Fibroblast of villous mesenchyme (primary cell): ENCODE results near the gene STK16. TPM values are rescaled to one million over a fixed set of nuclear protein-coding genes. Genes with fewer than 3 reads are reported as not detected.

Experiments
- DNase-seq: peaks from one replicate; pipeline ENCODE4 v3.0.0-alpha.2; 2010; ENCODE audit warnings: low read depth
- H3K4me3 ChIP-seq: 2 replicates; pipeline ENCODE4 v1.5.1; 2011; ENCODE audit warnings: low read depth, mild to moderate bottlenecking, low read length
- total RNA-seq: library from RNA; depleted of rRNA; stranded (reverse); fragments of >200 nt; gene quantifications from 2 replicates; pipeline ENCODE4 v1.2.3, GENCODE V29; 2012
- TF ChIP-seq, protein P1 (sequence below): IDR thresholded peaks from 2 replicates; pipeline ENCODE4 v1.5.1; 2012; ENCODE audit warnings: low read depth, mild to moderate bottlenecking, low read length; ENCODE audit not compliant: insufficient read depth

STK16 gene
- total RNA-seq, 1 donor: 22.9 TPM

DNA sequence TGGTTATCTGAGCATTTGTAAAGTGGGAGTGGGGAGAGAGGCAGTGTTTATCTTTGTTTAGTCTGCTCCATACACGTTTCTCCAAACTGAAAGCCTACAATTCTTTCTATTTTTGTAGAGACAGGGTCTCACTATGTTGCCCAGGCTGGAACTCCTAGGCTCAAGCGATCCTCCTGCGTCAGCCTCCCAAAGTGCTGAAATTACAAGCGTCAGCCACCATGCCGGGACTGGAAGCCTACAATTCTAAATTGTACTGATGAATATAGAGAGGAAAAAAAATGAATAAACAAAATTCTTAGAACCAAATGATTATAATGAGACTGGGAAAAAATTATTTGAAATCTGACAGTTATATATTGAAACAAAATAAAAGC lies 40.1 kb upstream of the STK16 start:
- DNase-seq: no peak
- TF ChIP-seq, protein P1, sequence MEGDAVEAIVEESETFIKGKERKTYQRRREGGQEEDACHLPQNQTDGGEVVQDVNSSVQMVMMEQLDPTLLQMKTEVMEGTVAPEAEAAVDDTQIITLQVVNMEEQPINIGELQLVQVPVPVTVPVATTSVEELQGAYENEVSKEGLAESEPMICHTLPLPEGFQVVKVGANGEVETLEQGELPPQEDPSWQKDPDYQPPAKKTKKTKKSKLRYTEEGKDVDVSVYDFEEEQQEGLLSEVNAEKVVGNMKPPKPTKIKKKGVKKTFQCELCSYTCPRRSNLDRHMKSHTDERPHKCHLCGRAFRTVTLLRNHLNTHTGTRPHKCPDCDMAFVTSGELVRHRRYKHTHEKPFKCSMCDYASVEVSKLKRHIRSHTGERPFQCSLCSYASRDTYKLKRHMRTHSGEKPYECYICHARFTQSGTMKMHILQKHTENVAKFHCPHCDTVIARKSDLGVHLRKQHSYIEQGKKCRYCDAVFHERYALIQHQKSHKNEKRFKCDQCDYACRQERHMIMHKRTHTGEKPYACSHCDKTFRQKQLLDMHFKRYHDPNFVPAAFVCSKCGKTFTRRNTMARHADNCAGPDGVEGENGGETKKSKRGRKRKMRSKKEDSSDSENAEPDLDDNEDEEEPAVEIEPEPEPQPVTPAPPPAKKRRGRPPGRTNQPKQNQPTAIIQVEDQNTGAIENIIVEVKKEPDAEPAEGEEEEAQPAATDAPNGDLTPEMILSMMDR: no peak
- no peak overlapping the region for H3K4me3 ChIP-seq

DNA sequence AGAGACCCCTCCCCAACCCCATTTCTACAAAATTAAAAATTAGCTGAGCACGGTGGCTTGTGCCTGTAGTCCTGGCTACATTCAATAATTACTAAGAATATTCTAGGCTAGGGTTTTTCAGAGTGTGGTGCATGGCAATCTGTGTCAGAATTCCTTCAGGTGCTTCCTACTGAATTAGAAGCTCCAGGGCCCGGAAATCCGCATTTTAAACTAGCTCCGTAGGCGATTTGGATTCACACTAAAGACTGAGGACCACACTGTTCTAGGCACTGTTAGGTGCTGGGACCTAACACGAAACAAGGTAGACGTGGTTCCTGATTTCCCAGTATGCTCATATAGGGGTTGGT lies 39.3 kb upstream of the STK16 start:
- TF ChIP-seq, protein P1: no peak
- DNase-seq: no peak
- peak overlapping the region; percentile 78 for H3K4me3 ChIP-seq

DNA sequence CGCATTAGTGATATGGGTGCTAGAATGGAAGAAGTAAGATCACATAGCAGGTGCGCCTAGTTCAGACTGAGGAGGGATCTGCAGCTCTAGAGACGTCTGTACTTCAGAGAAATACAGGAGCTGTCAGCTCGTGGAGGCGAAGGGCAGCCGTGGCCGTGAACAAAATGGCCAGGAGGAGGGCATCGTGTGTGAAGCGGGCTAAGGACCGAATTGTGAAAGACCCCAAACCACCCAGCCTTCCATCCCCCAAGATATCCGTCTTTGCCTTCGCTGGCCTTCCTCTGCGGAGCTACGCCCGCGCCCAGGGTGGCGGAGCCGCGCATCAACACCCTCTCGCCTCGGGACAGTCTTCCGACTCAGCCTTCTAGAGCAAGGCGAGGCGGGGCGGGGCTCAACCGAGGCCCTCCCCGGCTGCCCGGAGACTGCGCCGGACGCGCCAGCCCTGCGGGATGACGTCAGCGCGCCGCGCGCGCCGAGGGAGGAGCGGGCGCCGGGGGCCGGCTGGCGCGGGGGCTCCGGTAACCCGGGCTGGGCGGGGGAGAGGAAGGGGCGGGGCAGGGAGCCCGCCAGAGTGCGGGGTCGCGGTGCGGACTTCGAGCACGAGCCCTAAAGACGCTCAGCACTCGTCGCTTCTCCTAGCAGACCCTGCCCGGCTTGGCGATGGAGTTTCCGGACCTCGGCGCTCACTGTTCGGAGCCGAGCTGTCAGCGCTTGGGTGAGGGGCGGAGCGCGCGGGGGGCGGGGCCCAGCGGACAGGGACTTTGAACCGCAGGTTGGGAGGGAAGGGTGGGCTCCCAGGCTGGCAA lies 38.7 kb upstream of the STK16 start, which contains the start of gene ZFAND2B:
Gene ZFAND2B (plus strand): TSS at position 455 of the 806 bp plus-strand sequence. CDS start 206 bp downstream, at position 661.
- DNase-seq: peak; percentile 93
- TF ChIP-seq, protein P1: no peak

DNA sequence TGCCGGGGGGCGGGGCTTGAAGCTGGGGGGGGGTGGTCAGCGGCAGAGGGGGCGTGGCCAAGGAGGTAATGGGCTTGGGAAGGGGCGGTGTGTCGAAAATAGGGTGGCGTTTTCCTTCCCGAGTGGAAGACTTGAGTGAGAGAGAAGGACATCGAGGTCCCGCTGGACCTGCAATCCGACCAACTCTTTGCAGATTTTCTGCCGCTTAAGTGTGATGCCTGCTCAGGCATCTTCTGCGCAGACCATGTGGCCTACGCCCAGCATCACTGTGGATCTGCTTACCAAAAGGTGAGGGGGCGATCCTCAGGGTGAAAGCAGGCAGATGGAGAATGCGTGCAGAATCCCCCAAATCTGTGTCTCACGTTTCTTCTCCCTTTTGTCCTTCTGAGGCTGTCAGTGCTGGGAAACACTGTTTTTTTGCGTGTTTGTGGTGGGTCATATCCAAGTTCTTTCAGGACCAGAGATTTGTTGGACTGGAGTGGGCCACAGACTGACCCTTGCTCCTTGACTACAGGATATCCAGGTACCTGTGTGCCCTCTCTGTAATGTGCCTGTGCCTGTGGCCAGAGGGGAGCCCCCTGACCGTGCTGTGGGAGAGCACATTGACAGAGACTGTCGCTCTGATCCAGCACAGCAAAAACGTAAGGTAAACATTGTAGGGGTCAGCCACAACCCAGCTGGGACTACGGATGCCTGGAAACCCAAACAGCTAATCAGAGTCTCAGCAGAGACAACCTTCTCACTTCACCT lies 38.0 kb upstream of the STK16 start:
- no peak for DNase-seq
- TF ChIP-seq, protein P1: no peak
- peak overlapping the region; percentile 79 for H3K4me3 ChIP-seq

More for the DNA sequence above, 38.7 kb upstream of the STK16 start, which contains the start of gene ZFAND2B:
- peak within 1 kb of the TSS; percentile 79 for H3K4me3 ChIP-seq

DNA sequence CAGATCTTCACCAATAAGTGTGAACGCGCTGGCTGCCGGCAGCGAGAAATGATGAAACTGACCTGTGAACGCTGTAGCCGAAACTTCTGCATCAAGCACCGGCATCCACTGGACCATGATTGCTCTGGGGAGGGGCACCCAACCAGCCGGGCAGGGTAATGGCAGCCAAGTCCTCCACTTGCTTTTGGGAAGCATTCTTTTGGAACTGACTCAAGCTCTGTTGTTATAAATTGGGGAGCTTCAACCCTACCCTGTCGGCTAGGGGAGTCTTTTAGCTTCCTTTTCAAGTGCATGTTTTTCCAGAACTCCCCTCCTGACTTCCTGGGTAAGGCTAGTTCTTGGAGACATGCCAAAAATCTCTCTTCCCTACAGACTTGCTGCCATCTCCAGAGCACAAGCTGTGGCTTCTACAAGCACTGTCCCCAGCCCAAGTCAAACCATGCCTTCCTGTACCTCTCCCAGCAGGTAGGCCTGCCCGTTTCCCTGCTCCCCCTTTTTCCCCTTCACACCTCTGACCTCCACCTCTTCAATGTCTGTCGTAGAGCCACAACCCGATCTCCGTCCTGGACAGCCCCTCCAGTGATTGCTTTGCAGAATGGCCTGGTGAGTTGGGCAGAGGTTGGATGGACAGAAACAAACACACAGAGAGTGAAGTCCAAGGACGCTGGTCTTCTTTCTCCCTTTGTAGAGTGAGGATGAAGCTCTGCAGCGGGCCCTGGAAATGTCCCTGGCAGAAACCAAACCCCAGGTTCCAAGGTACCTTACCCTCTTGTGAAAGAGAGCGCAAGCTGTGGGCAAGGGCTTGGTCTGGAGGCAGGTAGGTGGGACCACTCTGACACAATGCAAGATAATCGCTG lies 37.2 kb upstream of the STK16 start:
- H3K4me3 ChIP-seq: peak overlapping the region; percentile 79
- peak; percentile 58 for DNase-seq
- TF ChIP-seq, protein P1: no peak

DNA sequence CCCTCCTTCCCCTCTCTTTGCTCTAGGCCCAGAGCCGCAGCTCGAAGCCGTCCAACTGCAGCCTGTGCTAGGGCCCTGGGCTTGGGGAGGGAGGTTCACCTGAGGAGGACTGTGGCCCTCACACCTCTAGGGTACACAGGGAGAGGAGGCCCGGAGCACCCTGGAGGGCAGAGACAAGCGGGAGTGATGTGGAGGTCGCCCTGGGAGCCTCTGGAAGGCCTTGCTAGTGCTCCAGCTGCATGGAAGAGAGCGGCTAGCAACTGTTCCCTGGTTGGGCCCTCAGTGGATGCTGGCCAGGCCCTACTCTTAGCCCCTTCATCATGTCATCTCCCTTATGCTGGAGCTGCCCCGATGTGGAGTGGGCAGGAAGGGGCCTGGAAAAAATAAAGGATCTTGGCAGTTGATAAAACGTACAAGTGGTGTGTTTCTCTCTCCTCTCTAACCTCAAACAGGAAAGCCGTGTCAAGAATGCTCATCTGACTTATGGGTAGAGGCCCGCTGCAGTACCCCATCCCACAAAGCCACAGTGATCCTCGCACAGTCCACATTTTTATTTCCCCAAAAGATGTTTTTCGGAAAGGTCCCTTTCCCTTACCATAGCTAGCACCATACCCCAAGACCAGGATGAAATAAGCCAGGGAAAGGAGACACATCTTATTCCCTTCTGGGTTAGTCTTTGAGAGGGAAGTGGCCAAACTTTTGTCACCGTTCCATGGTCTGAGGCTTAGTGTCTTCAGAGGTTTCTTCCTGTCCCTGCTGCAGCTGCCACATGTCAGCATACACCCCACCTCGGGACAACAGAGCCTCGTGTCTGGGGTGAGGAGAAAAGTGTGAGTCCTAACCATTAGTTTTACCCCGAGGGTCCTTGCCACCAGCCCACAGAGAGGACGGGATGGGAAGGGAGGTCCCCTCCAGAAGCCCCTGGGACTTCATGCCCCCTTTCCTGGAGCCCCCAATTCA lies 35.8 kb upstream of the STK16 start:
- TF ChIP-seq, protein P1: no peak
- no peak overlapping the region for H3K4me3 ChIP-seq
- DNase-seq: no peak
